Liver (tissue), 9 donors: ENCODE measurements around the gene ORC5. TPM values are rescaled to one million over a fixed set of nuclear protein-coding genes. Genes with fewer than 3 reads are reported as not detected.

ENCODE experiments used
- DNase-seq: peaks from one replicate; pipeline ENCODE4 v3.0.0-alpha.2; 2017; ENCODE audit warnings: low spot score
- H3K27ac ChIP-seq, 2 donors: one replicate each; pipeline ENCODE4 v1.7.0; 2013; ENCODE audit warnings: inconsistent platforms in 2 of 2, low read length in 2 of 2, control low read depth in 1 of 2, low read depth in 1 of 2, mild to moderate bottlenecking in 1 of 2
- H3K27me3 ChIP-seq, 4 donors: one replicate each; pipeline versions ENCODE4 v1.6.1 to v1.7.0; 2013; ENCODE audit warnings: low read length in 3 of 4, inconsistent platforms in 1 of 4, mild to moderate bottlenecking in 1 of 4, moderate library complexity in 1 of 4; ENCODE audit not compliant: control insufficient read depth in 4 of 4, insufficient read depth in 4 of 4
- H3K36me3 ChIP-seq, 4 donors: one replicate each; pipeline versions ENCODE4 v1.6.1 to v1.7.0; 2013; ENCODE audit warnings: low read length in 3 of 4, mild to moderate bottlenecking in 3 of 4, low read depth in 1 of 4, moderate library complexity in 1 of 4; ENCODE audit not compliant: control insufficient read depth in 4 of 4, insufficient read depth in 3 of 4
- H3K4me1 ChIP-seq, 4 donors: one replicate each; pipeline versions ENCODE4 v1.6.1 to v1.7.0; 2013; ENCODE audit warnings: low read length in 3 of 4, mild to moderate bottlenecking in 3 of 4, moderate library complexity in 1 of 4; ENCODE audit not compliant: control insufficient read depth in 4 of 4, insufficient read depth in 4 of 4
- H3K4me3 ChIP-seq, 3 donors: one replicate each; pipeline versions ENCODE4 v1.6.1 to v1.7.0; 2013; ENCODE audit warnings: low read length in 3 of 3, control low read depth in 1 of 3, low read depth in 1 of 3, mild to moderate bottlenecking in 1 of 3
- H3K9ac ChIP-seq, 2 donors: one replicate each; pipeline ENCODE4 v1.7.0; 2013; ENCODE audit warnings: low read length in 2 of 2, mild to moderate bottlenecking in 2 of 2, moderate library complexity in 2 of 2, control low read depth in 1 of 2, low read depth in 1 of 2
- H3K9me3 ChIP-seq, 4 donors: one replicate each; pipeline versions ENCODE4 v1.6.1 to v1.7.0; 2013; ENCODE audit warnings: low read length in 3 of 4; ENCODE audit not compliant: control insufficient read depth in 4 of 4
- ATF3 ChIP-seq: IDR thresholded peaks from 2 replicates; pipeline ENCODE4 v1.6.1; 2016; ENCODE audit warnings: antibody characterized with exemption
- EGR1 ChIP-seq, 2 donors: IDR thresholded peaks; 2 replicates each; pipeline ENCODE4 v1.6.1; 2016 to 2018; ENCODE audit warnings: antibody characterized with exemption in 2 of 2, low read depth in 2 of 2
- FOXA1 ChIP-seq: IDR thresholded peaks from 2 replicates; pipeline ENCODE4 v1.6.1; 2016; ENCODE audit warnings: antibody characterized with exemption
- FOXA2 ChIP-seq: IDR thresholded peaks from 2 replicates; pipeline ENCODE4 v1.6.1; 2016; ENCODE audit warnings: antibody characterized with exemption
- GABPA ChIP-seq, 2 donors: IDR thresholded peaks in 1 of 2; conservative IDR thresholded peaks in 1 of 2; 2 replicates each; pipeline ENCODE4 v1.6.1; 2016; ENCODE audit warnings: antibody characterized with exemption in 2 of 2, mild to moderate bottlenecking in 1 of 2, moderate library complexity in 1 of 2
- HNF4A ChIP-seq, 2 donors: conservative IDR thresholded peaks; 2 replicates each; pipeline ENCODE4 v1.6.1; 2016; ENCODE audit warnings: antibody characterized with exemption in 2 of 2, mild to moderate bottlenecking in 2 of 2
- HNF4G ChIP-seq: IDR thresholded peaks from 2 replicates; pipeline ENCODE4 v1.6.1; 2016; ENCODE audit warnings: antibody characterized with exemption
- JUND ChIP-seq, 2 donors: IDR thresholded peaks; 2 replicates each; pipeline ENCODE4 v1.6.1; 2016; ENCODE audit warnings: antibody characterized with exemption in 2 of 2
- MAX ChIP-seq: IDR thresholded peaks from 2 replicates; pipeline ENCODE4 v1.6.1; 2016; ENCODE audit warnings: antibody characterized with exemption
- NR2F2 ChIP-seq: IDR thresholded peaks from 2 replicates; pipeline ENCODE4 v1.6.1; 2016; ENCODE audit warnings: antibody characterized with exemption
- RAD21 ChIP-seq, 2 donors: IDR thresholded peaks; 2 replicates each; pipeline ENCODE4 v1.6.1; 2016; ENCODE audit warnings: antibody characterized with exemption in 2 of 2, mild to moderate bottlenecking in 2 of 2
- REST ChIP-seq: IDR thresholded peaks from 2 replicates; pipeline ENCODE4 v1.6.1; 2016; ENCODE audit warnings: antibody characterized with exemption, mild to moderate bottlenecking
- RXRA ChIP-seq, 2 donors: IDR thresholded peaks; 2 replicates each; pipeline ENCODE4 v1.6.1; 2017 to 2018; ENCODE audit warnings: antibody characterized with exemption in 2 of 2, mild to moderate bottlenecking in 1 of 2
- SP1 ChIP-seq: IDR thresholded peaks from 2 replicates; pipeline ENCODE4 v1.6.1; 2018; ENCODE audit warnings: antibody characterized with exemption, mild to moderate bottlenecking
- TAF1 ChIP-seq: conservative IDR thresholded peaks from 2 replicates; pipeline ENCODE4 v1.6.1; 2016; ENCODE audit warnings: antibody characterized with exemption, mild to moderate bottlenecking
- YY1 ChIP-seq: IDR thresholded peaks from 2 replicates; pipeline ENCODE4 v1.6.1; 2016; ENCODE audit warnings: antibody characterized with exemption, mild to moderate bottlenecking
- WGBS: extraction: QIAGEN DNeasy Blood & Tissue Kit; methylation state at CpG from one replicate; pipeline ENCODE4 v1.1.7; 2013; 5-methylcytosine and 5-hydroxymethylcytosine counted together
- polyA plus RNA-seq, 2 donors: library from polyadenylated mRNA; stranded (reverse) in 1 of 2; unstranded in 1 of 2; fragments of 200-250 nt in 1 of 2; fragments of >200 nt in 1 of 2; fragmentation: Nextera tagmentation in 1 of 2; extraction: Ambion mirVana in 1 of 2; gene quantifications; one replicate each; pipeline versions ENCODE4 v1.2.1 to v1.2.3, GENCODE V29; 2013 to 2015
- total RNA-seq, 2 donors: library from RNA; depleted of rRNA; stranded (reverse); fragments of >200 nt; gene quantifications; one replicate each; pipeline ENCODE4 v1.2.3, GENCODE V29; 2014
- TF ChIP-seq, protein P1 (sequence below): IDR thresholded peaks from 2 replicates; pipeline ENCODE4 v1.6.1; 2016; ENCODE audit warnings: antibody characterized with exemption
- TF ChIP-seq, protein P2 (sequence below): fragments of 150-350 bp; IDR thresholded peaks from 2 replicates; pipeline ENCODE4 v1.5.1; 2017; ENCODE audit warnings: improper control_type of control experiment, low read depth, low read length; ENCODE audit not compliant: missing input control
- donor health status: healthy.
- donor health status: healthy.
- donor health status: healthy.
- donor health status: healthy.
- donor health status: healthy.

The ORC5 gene
- total and polyA plus RNA-seq, 4 donors: 8.4 to 20.7 (median 11.5) TPM

DNA sequence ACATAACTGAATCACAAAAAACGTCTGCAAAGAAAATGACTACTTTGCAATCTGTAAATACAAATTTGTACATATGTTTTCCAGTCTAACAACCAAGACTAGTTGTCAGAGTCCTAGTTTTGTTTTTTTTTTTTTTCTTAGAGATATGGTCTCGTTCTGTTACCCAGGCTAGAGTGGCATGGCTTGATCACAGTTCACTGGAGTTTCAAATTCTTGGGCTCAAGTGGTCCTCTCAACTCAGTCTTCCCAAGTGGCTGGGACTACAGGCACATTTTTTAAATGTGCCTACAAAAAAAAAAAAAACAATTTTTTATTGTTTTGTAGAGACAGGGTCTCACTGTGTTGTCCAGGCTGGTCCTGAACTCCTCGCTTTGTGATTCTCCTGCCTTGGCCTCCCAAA is 70.8 kb downstream of the ORC5 start:
- TF ChIP-seq TAF1 (no peak), GABPA (IDR thresholded peaks at IDR 0.05 in 1 of 2, conservative IDR thresholded peaks at IDR 0.05 in 1 of 2) (no peak), RAD21 (IDR thresholded peaks at IDR 0.05) (no peak), EGR1 (IDR thresholded peaks at IDR 0.05; ENCODE audit: low read depth in 2 of 2) (no peak), NR2F2 (no peak), JUND (IDR thresholded peaks at IDR 0.05) (no peak), HNF4A (conservative IDR thresholded peaks at IDR 0.05) (no peak), YY1 (no peak), ATF3 (no peak), REST (no peak), FOXA1 (no peak), HNF4G (no peak), RXRA (IDR thresholded peaks at IDR 0.05) (no peak), MAX (no peak), FOXA2 (no peak), SP1 (no peak)
- TF ChIP-seq, protein P1, sequence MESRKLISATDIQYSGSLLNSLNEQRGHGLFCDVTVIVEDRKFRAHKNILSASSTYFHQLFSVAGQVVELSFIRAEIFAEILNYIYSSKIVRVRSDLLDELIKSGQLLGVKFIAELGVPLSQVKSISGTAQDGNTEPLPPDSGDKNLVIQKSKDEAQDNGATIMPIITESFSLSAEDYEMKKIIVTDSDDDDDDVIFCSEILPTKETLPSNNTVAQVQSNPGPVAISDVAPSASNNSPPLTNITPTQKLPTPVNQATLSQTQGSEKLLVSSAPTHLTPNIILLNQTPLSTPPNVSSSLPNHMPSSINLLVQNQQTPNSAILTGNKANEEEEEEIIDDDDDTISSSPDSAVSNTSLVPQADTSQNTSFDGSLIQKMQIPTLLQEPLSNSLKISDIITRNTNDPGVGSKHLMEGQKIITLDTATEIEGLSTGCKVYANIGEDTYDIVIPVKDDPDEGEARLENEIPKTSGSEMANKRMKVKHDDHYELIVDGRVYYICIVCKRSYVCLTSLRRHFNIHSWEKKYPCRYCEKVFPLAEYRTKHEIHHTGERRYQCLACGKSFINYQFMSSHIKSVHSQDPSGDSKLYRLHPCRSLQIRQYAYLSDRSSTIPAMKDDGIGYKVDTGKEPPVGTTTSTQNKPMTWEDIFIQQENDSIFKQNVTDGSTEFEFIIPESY: no peak
- TF ChIP-seq, protein P2, sequence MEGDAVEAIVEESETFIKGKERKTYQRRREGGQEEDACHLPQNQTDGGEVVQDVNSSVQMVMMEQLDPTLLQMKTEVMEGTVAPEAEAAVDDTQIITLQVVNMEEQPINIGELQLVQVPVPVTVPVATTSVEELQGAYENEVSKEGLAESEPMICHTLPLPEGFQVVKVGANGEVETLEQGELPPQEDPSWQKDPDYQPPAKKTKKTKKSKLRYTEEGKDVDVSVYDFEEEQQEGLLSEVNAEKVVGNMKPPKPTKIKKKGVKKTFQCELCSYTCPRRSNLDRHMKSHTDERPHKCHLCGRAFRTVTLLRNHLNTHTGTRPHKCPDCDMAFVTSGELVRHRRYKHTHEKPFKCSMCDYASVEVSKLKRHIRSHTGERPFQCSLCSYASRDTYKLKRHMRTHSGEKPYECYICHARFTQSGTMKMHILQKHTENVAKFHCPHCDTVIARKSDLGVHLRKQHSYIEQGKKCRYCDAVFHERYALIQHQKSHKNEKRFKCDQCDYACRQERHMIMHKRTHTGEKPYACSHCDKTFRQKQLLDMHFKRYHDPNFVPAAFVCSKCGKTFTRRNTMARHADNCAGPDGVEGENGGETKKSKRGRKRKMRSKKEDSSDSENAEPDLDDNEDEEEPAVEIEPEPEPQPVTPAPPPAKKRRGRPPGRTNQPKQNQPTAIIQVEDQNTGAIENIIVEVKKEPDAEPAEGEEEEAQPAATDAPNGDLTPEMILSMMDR: no peak
- Histone ChIP-seq H3K9me3 (no peaks in the 10 kb centered on the region), H3K27ac (no peak overlapping the region), H3K4me3 (no peak overlapping the region), H3K27me3 (no peaks in the 10 kb centered on the region), H3K36me3 (peaks cover 3 to 13% (median 11%) of the 10 kb centered on the region in 4 donors), H3K9ac (no peak overlapping the region), H3K4me1 (no peaks in the 10 kb centered on the region)
- no peak for DNase-seq
- 94% methylated on average over 3 of the region's 3 CpGs for WGBS
